8988T (cell line): ENCODE results near the gene SLC16A2.

Experiments
- DNase-seq: peaks from one replicate; pipeline ENCODE4 v3.0.0; 2011

The SLC16A2 gene

GRCh38 chrX:74545880-74546523 lies 124.7 kb downstream of the SLC16A2 start:
- no peak for DNase-seq

- DNase-seq, result no peak
Observed at GRCh38 chrX:74546984-74547383, 125.7 kb downstream of the SLC16A2 start.

- DNase-seq, result no peak
Observed at GRCh38 chrX:74550295-74550802, 129.1 kb downstream of the SLC16A2 start.

- DNase-seq, result no peak
Observed at GRCh38 chrX:74551934-74552333, 130.6 kb downstream of the SLC16A2 start.

GRCh38 chrX:74557378-74557777 lies 136.1 kb downstream of the SLC16A2 start:
- DNase-seq, result no peak

GRCh38 chrX:74578137-74578536 lies 156.8 kb downstream of the SLC16A2 start:
- DNase-seq, result no peak

GRCh38 chrX:74579597-74580198 lies 158.4 kb downstream of the SLC16A2 start:
- DNase-seq, result no peak
